ENCODE results near the gene EYS. TPM values are rescaled to one million over a fixed set of nuclear protein-coding genes. Genes with fewer than 3 reads are reported as not detected.
A peak's percentile ranks its signal among the peaks of the same experiment; 100 is the strongest.

Gene EYS
- total RNA-seq, 1 donor from 2014 or later = 0.08 TPM

DNA sequence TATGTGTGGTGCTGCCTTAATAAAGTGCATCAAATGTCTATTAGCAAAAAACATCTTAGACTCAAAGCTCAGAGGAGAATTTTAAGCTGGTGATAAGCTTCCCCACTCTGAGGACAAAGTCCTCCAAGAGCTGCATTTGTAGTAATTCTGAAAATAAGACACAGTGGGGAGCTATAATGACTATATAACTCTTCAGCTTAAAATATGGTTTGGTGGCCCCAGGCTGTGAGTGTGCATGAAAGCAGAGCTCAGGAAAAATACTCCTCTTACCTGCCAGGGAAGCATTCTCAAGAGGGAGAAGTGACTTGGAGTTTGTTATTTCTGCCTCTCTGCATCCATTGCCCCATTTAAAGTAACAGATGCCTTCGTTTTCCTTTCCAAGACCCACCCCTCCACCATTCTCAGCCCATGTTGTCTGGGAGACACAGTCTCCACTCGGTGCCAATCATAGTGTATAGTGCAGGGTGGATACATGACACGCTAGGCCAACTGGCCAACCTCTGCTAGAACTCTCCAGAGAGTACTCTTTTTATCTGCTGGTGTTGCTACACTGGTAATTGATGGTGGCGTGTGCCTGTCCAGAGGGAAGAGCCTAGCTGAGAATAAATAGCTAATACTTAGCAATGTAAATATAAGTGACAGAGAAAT is 1842.2 kb downstream of the EYS start:
- no peaks in the 10 kb centered on the region for H3K27me3 ChIP-seq (ENCODE audit: low read depth)
- no peaks in the 10 kb centered on the region for H3K9me3 ChIP-seq (replicated peaks)
- TF ChIP-seq, protein P1, sequence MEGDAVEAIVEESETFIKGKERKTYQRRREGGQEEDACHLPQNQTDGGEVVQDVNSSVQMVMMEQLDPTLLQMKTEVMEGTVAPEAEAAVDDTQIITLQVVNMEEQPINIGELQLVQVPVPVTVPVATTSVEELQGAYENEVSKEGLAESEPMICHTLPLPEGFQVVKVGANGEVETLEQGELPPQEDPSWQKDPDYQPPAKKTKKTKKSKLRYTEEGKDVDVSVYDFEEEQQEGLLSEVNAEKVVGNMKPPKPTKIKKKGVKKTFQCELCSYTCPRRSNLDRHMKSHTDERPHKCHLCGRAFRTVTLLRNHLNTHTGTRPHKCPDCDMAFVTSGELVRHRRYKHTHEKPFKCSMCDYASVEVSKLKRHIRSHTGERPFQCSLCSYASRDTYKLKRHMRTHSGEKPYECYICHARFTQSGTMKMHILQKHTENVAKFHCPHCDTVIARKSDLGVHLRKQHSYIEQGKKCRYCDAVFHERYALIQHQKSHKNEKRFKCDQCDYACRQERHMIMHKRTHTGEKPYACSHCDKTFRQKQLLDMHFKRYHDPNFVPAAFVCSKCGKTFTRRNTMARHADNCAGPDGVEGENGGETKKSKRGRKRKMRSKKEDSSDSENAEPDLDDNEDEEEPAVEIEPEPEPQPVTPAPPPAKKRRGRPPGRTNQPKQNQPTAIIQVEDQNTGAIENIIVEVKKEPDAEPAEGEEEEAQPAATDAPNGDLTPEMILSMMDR (IDR thresholded peaks at IDR 0.05; ENCODE audit: borderline replicate concordance) = no peak
- no peak for DNase-seq
- no peaks in the 10 kb centered on the region for H3K4me1 ChIP-seq
- H3K27ac ChIP-seq (replicated peaks) = no peak overlapping the region
- no peak overlapping the region for H3K4me3 ChIP-seq
- intact Hi-C loops (cut with micrococcal nuclease) = no loop called here
- H3K36me3 ChIP-seq = no peaks in the 10 kb centered on the region

DNA sequence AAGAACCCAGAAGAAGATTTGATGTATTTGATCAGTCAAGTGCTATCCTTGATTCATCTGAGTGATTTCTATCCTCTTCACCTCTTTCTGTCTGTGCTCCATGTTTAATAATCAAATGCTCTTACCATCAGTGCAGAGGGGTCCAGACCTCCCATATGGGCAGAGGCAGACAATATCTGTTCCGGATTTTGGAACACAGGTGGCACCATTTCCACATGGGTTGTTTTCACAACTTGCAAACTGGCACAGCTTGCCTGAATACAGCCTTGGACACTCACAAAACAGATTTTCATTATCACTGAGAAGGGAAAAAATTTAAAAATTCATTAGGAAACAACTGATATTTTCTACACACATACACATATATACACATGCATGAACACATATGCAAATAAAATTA is 1843.0 kb downstream of the EYS start:
- Histone ChIP-seq H3K4me3 (no peak overlapping the region), H3K9me3 (replicated peaks) (no peaks in the 10 kb centered on the region), H3K36me3 (no peaks in the 10 kb centered on the region), H3K27me3 (ENCODE audit: low read depth) (no peaks in the 10 kb centered on the region), H3K27ac (replicated peaks) (no peak overlapping the region), H3K4me1 (peaks cover 3% of the 10 kb centered on the region)
- intact Hi-C loops (cut with micrococcal nuclease) = no loop called here
- no peak for DNase-seq
- TF ChIP-seq, protein P1 (IDR thresholded peaks at IDR 0.05; ENCODE audit: borderline replicate concordance) = no peak

DNA sequence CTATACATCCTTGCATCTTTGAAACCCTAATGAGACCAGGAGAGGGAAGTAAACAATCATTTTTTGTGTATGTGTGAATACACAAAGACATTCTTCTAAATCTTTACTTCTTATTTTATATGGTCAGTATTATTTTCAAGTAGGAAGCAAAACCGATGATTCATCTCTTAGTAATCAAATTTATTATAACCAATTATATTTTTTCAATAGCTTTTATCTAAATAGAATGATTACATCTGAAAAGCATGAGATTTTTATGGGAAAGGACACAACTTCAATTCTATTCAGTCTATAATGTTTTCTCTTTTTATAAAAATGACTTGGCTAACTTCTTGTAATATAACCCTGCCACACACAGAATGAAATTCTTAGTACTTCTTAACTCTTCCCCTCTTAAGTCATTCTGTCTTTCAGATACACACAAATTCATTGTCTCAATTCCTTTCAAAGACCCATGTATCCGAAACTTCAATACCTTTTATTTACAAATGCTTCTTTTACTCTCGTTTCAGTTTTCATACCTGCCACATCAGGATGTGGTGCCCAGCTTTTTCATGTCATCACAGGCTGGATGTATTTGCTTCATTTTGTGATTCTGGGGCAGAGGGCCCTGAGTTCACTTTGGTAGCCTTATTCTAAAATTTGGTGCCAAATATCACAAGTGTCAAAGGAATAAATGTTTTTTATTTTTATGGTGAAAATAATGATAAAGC is 1844.4 kb downstream of the EYS start:
- TF ChIP-seq, protein P1 (IDR thresholded peaks at IDR 0.05; ENCODE audit: borderline replicate concordance) = no peak
- peaks cover 4% of the 10 kb centered on the region for H3K4me1 ChIP-seq
- H3K27ac ChIP-seq (replicated peaks) = no peak overlapping the region
- no peaks in the 10 kb centered on the region for H3K36me3 ChIP-seq
- no peaks in the 10 kb centered on the region for H3K27me3 ChIP-seq (ENCODE audit: low read depth)
- intact Hi-C loops (cut with micrococcal nuclease) = no loop called here
- no peak overlapping the region for H3K4me3 ChIP-seq
- H3K9me3 ChIP-seq (replicated peaks) = no peaks in the 10 kb centered on the region
- no peak for DNase-seq

DNA sequence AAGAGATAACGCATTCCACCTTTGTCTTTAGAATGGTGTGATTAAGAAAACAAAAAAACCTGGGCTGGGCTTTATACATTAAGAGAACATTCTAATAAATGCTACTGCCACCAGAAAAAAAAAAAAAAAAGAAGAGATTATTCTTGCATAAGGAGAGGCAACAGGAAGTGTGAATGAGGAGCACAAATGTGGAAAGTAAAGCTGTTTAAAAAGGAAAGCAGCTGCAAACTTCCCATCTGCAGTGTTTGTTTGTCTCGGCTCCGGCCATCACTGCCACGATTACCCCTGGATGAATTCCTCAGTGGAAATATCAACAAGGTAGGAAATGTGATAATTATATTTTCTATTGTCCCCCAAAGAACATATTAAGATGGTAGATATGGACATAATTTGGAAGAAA is 1847.5 kb downstream of the EYS start:
- Histone ChIP-seq H3K4me1 (peaks cover 4% of the 10 kb centered on the region), H3K27me3 (ENCODE audit: low read depth) (no peaks in the 10 kb centered on the region), H3K36me3 (no peaks in the 10 kb centered on the region), H3K27ac (replicated peaks) (peak overlapping the region; percentile 45), H3K4me3 (no peak overlapping the region), H3K9me3 (replicated peaks) (no peaks in the 10 kb centered on the region)
- DNase-seq = no peak
- intact Hi-C loops (cut with micrococcal nuclease) = no loop called here
- TF ChIP-seq, protein P1 (IDR thresholded peaks at IDR 0.05; ENCODE audit: borderline replicate concordance) = no peak

DNA sequence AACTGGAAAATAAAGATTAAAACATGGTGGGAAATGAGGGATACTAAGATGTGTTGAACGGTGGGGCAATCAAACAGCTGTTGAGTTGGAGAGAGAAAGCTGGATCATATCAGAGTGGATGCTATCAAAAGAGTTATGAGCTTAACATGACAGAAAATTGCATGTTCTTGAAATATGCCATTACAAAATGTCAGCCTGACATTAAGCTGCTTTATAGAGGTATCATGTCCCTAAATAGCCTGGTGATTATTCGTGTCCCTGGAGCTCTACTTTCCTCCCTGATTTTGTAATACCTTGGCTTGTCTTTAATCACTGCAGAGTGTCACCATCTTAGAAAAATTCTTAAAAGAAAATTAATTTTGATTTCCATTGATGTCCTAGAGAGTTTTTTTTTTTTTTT is 1848.3 kb downstream of the EYS start:
- intact Hi-C loops (cut with micrococcal nuclease) = no loop called here
- H3K27ac ChIP-seq (replicated peaks) = peak overlapping the region; percentile 9

More for the DNA sequence above, 1848.3 kb downstream of the EYS start:
- peaks cover 4% of the 10 kb centered on the region for H3K4me1 ChIP-seq
- H3K9me3 ChIP-seq (replicated peaks) = peaks cover 5% of the 10 kb centered on the region
- TF ChIP-seq, protein P1 (IDR thresholded peaks at IDR 0.05; ENCODE audit: borderline replicate concordance) = no peak
- no peaks in the 10 kb centered on the region for H3K27me3 ChIP-seq (ENCODE audit: low read depth)
- H3K4me3 ChIP-seq = no peak overlapping the region
- no peaks in the 10 kb centered on the region for H3K36me3 ChIP-seq
- no peak for DNase-seq

Data from left ventricle myocardium inferior (tissue), 1 donor.